H1 (cell line): ENCODE results near the gene IL20RB.

Experiments used
- CTCF ChIP-seq, 3 experiments: IDR thresholded peaks; 1 replicate in 2 of 3; 2 replicates in 1 of 3; pipeline versions ENCODE4 v1.5.1 to v1.6.1; 2011; ENCODE audit warnings: low read length in 3 of 3, mild to moderate bottlenecking in 3 of 3, inconsistent platforms in 2 of 3, low read depth in 1 of 3, moderate library complexity in 1 of 3; ENCODE audit not compliant: insufficient read depth in 1 of 3; ENCODE audit errors: control extremely low read depth in 1 of 3
- EZH2 ChIP-seq: fragments of 200-600 bp; sonication (generic); IDR thresholded peaks from 2 replicates; pipeline ENCODE4 v1.7.1; 2012; ENCODE audit warnings: low read depth, mild to moderate bottlenecking, moderate library complexity, low read length, inconsistent platforms; ENCODE audit not compliant: severe bottlenecking
- HDAC2 ChIP-seq, 2 experiments: fragments of 300-600 bp in 1 of 2; sonication (generic) in 1 of 2; IDR thresholded peaks; 2 replicates each; pipeline ENCODE4 v1.6.1; 2011 to 2012; ENCODE audit warnings: low read depth in 2 of 2, low read length in 2 of 2, mild to moderate bottlenecking in 2 of 2, moderate library complexity in 2 of 2, borderline replicate concordance in 1 of 2, inconsistent platforms in 1 of 2
- JUND ChIP-seq: IDR thresholded peaks from 2 replicates; pipeline ENCODE4 v1.6.1; 2011; ENCODE audit warnings: mild to moderate bottlenecking, improper control_type of control experiment, low read length
- POLR2AphosphoS5 ChIP-seq: IDR thresholded peaks from 2 replicates; pipeline ENCODE4 v1.6.1; 2011; ENCODE audit warnings: low read depth, low read length
- RFX5 ChIP-seq: IDR thresholded peaks from 2 replicates; pipeline ENCODE4 v1.6.1; 2011; ENCODE audit warnings: low read depth, low read length, improper control_type of control experiment, borderline replicate concordance
- SIN3A ChIP-seq, 2 experiments: IDR thresholded peaks in 1 of 2; conservative IDR thresholded peaks in 1 of 2; 2 replicates each; pipeline ENCODE4 v1.6.1; 2011 to 2012; ENCODE audit warnings: low read length in 2 of 2, improper control_type of control experiment in 1 of 2, low read depth in 1 of 2, mild to moderate bottlenecking in 1 of 2
- TEAD4 ChIP-seq: IDR thresholded peaks from 2 replicates; pipeline ENCODE4 v1.6.1; 2012; ENCODE audit warnings: low read depth, low read length, inconsistent platforms, mixed read lengths

- TF ChIP-seq EZH2 (no peak), CTCF (IDR thresholded peaks at IDR 0.05; ENCODE audit: control extremely low read depth in 1 of 3, insufficient read depth in 1 of 3, low read depth in 1 of 3, low read length in 3 of 3) (no peak), HDAC2 (IDR thresholded peaks at IDR 0.05; ENCODE audit: borderline replicate concordance in 1 of 2, low read depth in 2 of 2, low read length in 2 of 2) (no peak), POLR2AphosphoS5 (no peak), TEAD4 (no peak), JUND (no peak), SIN3A (conservative IDR thresholded peaks at IDR 0.05 in 1 of 2, IDR thresholded peaks at IDR 0.05 in 1 of 2; ENCODE audit: low read depth in 1 of 2, low read length in 2 of 2) (no peak), RFX5 (no peak)
Measured at GRCh38 chr3:136939489-136939888, 18.3 kb upstream of the IL20RB start.
